Liver (tissue), 9 donors: ENCODE measurements around the gene IGF2R. TPM values are rescaled to one million over a fixed set of nuclear protein-coding genes. Genes with fewer than 3 reads are reported as not detected.
A peak's percentile ranks its signal among the peaks of the same experiment; 100 is the strongest.

Experiments
- DNase-seq: peaks from one replicate; pipeline ENCODE4 v3.0.0-alpha.2; 2017; ENCODE audit warnings: low spot score
- H3K27ac ChIP-seq, 2 donors: one replicate each; pipeline ENCODE4 v1.7.0; 2013; ENCODE audit warnings: inconsistent platforms in 2 of 2, low read length in 2 of 2, control low read depth in 1 of 2, low read depth in 1 of 2, mild to moderate bottlenecking in 1 of 2
- H3K27me3 ChIP-seq, 4 donors: one replicate each; pipeline versions ENCODE4 v1.6.1 to v1.7.0; 2013; ENCODE audit warnings: low read length in 3 of 4, inconsistent platforms in 1 of 4, mild to moderate bottlenecking in 1 of 4, moderate library complexity in 1 of 4; ENCODE audit not compliant: control insufficient read depth in 4 of 4, insufficient read depth in 4 of 4
- H3K36me3 ChIP-seq, 4 donors: one replicate each; pipeline versions ENCODE4 v1.6.1 to v1.7.0; 2013; ENCODE audit warnings: low read length in 3 of 4, mild to moderate bottlenecking in 3 of 4, low read depth in 1 of 4, moderate library complexity in 1 of 4; ENCODE audit not compliant: control insufficient read depth in 4 of 4, insufficient read depth in 3 of 4
- H3K4me1 ChIP-seq, 4 donors: one replicate each; pipeline versions ENCODE4 v1.6.1 to v1.7.0; 2013; ENCODE audit warnings: low read length in 3 of 4, mild to moderate bottlenecking in 3 of 4, moderate library complexity in 1 of 4; ENCODE audit not compliant: control insufficient read depth in 4 of 4, insufficient read depth in 4 of 4
- H3K4me3 ChIP-seq, 3 donors: one replicate each; pipeline versions ENCODE4 v1.6.1 to v1.7.0; 2013; ENCODE audit warnings: low read length in 3 of 3, control low read depth in 1 of 3, low read depth in 1 of 3, mild to moderate bottlenecking in 1 of 3
- H3K9ac ChIP-seq, 2 donors: one replicate each; pipeline ENCODE4 v1.7.0; 2013; ENCODE audit warnings: low read length in 2 of 2, mild to moderate bottlenecking in 2 of 2, moderate library complexity in 2 of 2, control low read depth in 1 of 2, low read depth in 1 of 2
- H3K9me3 ChIP-seq, 4 donors: one replicate each; pipeline versions ENCODE4 v1.6.1 to v1.7.0; 2013; ENCODE audit warnings: low read length in 3 of 4; ENCODE audit not compliant: control insufficient read depth in 4 of 4
- CTCF ChIP-seq: fragments of 150-350 bp; IDR thresholded peaks from 2 replicates; pipeline ENCODE4 v1.5.1; 2017; ENCODE audit warnings: improper control_type of control experiment, low read depth, low read length; ENCODE audit not compliant: missing input control
- EGR1 ChIP-seq, 2 donors: IDR thresholded peaks; 2 replicates each; pipeline ENCODE4 v1.6.1; 2016 to 2018; ENCODE audit warnings: antibody characterized with exemption in 2 of 2, low read depth in 2 of 2
- FOXA1 ChIP-seq: IDR thresholded peaks from 2 replicates; pipeline ENCODE4 v1.6.1; 2016; ENCODE audit warnings: antibody characterized with exemption
- FOXA2 ChIP-seq: IDR thresholded peaks from 2 replicates; pipeline ENCODE4 v1.6.1; 2016; ENCODE audit warnings: antibody characterized with exemption
- GABPA ChIP-seq, 2 donors: IDR thresholded peaks in 1 of 2; conservative IDR thresholded peaks in 1 of 2; 2 replicates each; pipeline ENCODE4 v1.6.1; 2016; ENCODE audit warnings: antibody characterized with exemption in 2 of 2, mild to moderate bottlenecking in 1 of 2, moderate library complexity in 1 of 2
- HNF4A ChIP-seq, 2 donors: conservative IDR thresholded peaks; 2 replicates each; pipeline ENCODE4 v1.6.1; 2016; ENCODE audit warnings: antibody characterized with exemption in 2 of 2, mild to moderate bottlenecking in 2 of 2
- HNF4G ChIP-seq: IDR thresholded peaks from 2 replicates; pipeline ENCODE4 v1.6.1; 2016; ENCODE audit warnings: antibody characterized with exemption
- JUND ChIP-seq, 2 donors: IDR thresholded peaks; 2 replicates each; pipeline ENCODE4 v1.6.1; 2016; ENCODE audit warnings: antibody characterized with exemption in 2 of 2
- NR2F2 ChIP-seq: IDR thresholded peaks from 2 replicates; pipeline ENCODE4 v1.6.1; 2016; ENCODE audit warnings: antibody characterized with exemption
- RAD21 ChIP-seq, 2 donors: IDR thresholded peaks; 2 replicates each; pipeline ENCODE4 v1.6.1; 2016; ENCODE audit warnings: antibody characterized with exemption in 2 of 2, mild to moderate bottlenecking in 2 of 2
- RXRA ChIP-seq, 2 donors: IDR thresholded peaks; 2 replicates each; pipeline ENCODE4 v1.6.1; 2017 to 2018; ENCODE audit warnings: antibody characterized with exemption in 2 of 2, mild to moderate bottlenecking in 1 of 2
- SP1 ChIP-seq: IDR thresholded peaks from 2 replicates; pipeline ENCODE4 v1.6.1; 2018; ENCODE audit warnings: antibody characterized with exemption, mild to moderate bottlenecking
- TAF1 ChIP-seq: conservative IDR thresholded peaks from 2 replicates; pipeline ENCODE4 v1.6.1; 2016; ENCODE audit warnings: antibody characterized with exemption, mild to moderate bottlenecking
- YY1 ChIP-seq: IDR thresholded peaks from 2 replicates; pipeline ENCODE4 v1.6.1; 2016; ENCODE audit warnings: antibody characterized with exemption, mild to moderate bottlenecking
- ZBTB33 ChIP-seq: IDR thresholded peaks from 2 replicates; pipeline ENCODE4 v1.6.1; 2016; ENCODE audit warnings: antibody characterized with exemption
- WGBS: extraction: QIAGEN DNeasy Blood & Tissue Kit; methylation state at CpG from one replicate; pipeline ENCODE4 v1.1.7; 2013; 5-methylcytosine and 5-hydroxymethylcytosine counted together
- polyA plus RNA-seq, 2 donors: library from polyadenylated mRNA; stranded (reverse) in 1 of 2; unstranded in 1 of 2; fragments of 200-250 nt in 1 of 2; fragments of >200 nt in 1 of 2; fragmentation: Nextera tagmentation in 1 of 2; extraction: Ambion mirVana in 1 of 2; gene quantifications; one replicate each; pipeline versions ENCODE4 v1.2.1 to v1.2.3, GENCODE V29; 2013 to 2015
- total RNA-seq, 2 donors: library from RNA; depleted of rRNA; stranded (reverse); fragments of >200 nt; gene quantifications; one replicate each; pipeline ENCODE4 v1.2.3, GENCODE V29; 2014
- donor health status: healthy.
- donor health status: healthy.
- donor health status: healthy.
- donor health status: healthy.
- donor health status: healthy.

Gene IGF2R
- total and polyA plus RNA-seq, 4 donors = 16.6 to 84.9 (median 45.7) TPM

- TF ChIP-seq CTCF (no peak), HNF4A (conservative IDR thresholded peaks at IDR 0.05) (no peak), RAD21 (IDR thresholded peaks at IDR 0.05) (no peak), HNF4G (no peak), EGR1 (IDR thresholded peaks at IDR 0.05; ENCODE audit: low read depth in 2 of 2) (no peak), YY1 (no peak), JUND (IDR thresholded peaks at IDR 0.05) (no peak), SP1 (no peak), GABPA (IDR thresholded peaks at IDR 0.05 in 1 of 2, conservative IDR thresholded peaks at IDR 0.05 in 1 of 2) (no peak)
Measured at GRCh38 chr6:160054271-160054670, 85.4 kb downstream of the IGF2R start (continued).

GRCh38 chr6:160054913-160055312, 86.0 kb downstream of the IGF2R start:
- TF ChIP-seq CTCF (no peak), GABPA (IDR thresholded peaks at IDR 0.05 in 1 of 2, conservative IDR thresholded peaks at IDR 0.05 in 1 of 2) (no peak), NR2F2 (no peak), HNF4G (no peak), SP1 (no peak)
- H3K4me3 ChIP-seq = no peak overlapping the region
- H3K27ac ChIP-seq = no peak overlapping the region
- 97% methylated on average over 7 of the region's 7 CpGs for WGBS
- DNase-seq = no peak
- no peaks in the 10 kb centered on the region for H3K27me3 ChIP-seq
- no peaks in the 10 kb centered on the region for H3K9me3 ChIP-seq
- peaks cover 5 to 11% (median 8%) of the 10 kb centered on the region in 4 donors for H3K4me1 ChIP-seq
- peaks cover 11 to 65% (median 52%) of the 10 kb centered on the region in 4 donors for H3K36me3 ChIP-seq
- H3K9ac ChIP-seq = no peak overlapping the region

GRCh38 chr6:160055378-160055777, 86.5 kb downstream of the IGF2R start:
- peak overlapping the region in 1 of 2 donors; percentile 4 for H3K27ac ChIP-seq
- H3K36me3 ChIP-seq = peaks cover 10 to 64% (median 51%) of the 10 kb centered on the region in 4 donors
- DNase-seq = no peak
- H3K9ac ChIP-seq = no peak overlapping the region
- no peak overlapping the region for H3K4me3 ChIP-seq
- H3K27me3 ChIP-seq = no peaks in the 10 kb centered on the region
- TF ChIP-seq HNF4A (conservative IDR thresholded peaks at IDR 0.05) (no peak), GABPA (IDR thresholded peaks at IDR 0.05 in 1 of 2, conservative IDR thresholded peaks at IDR 0.05 in 1 of 2) (no peak), FOXA1 (no peak), EGR1 (IDR thresholded peaks at IDR 0.05; ENCODE audit: low read depth in 2 of 2) (no peak), RXRA (IDR thresholded peaks at IDR 0.05) (no peak), FOXA2 (no peak), JUND (IDR thresholded peaks at IDR 0.05) (no peak), NR2F2 (no peak), SP1 (no peak), TAF1 (no peak), YY1 (no peak), ZBTB33 (no peak), RAD21 (IDR thresholded peaks at IDR 0.05) (no peak)
- WGBS = 95% methylated on average over 5 of the region's 5 CpGs
- H3K4me1 ChIP-seq = peaks cover 5 to 12% (median 9%) of the 10 kb centered on the region in 4 donors
- no peaks in the 10 kb centered on the region for H3K9me3 ChIP-seq
